Suprapubic skin (tissue), 4 donors: ENCODE results near the gene CRYM.

Experiments used
- CTCF ChIP-seq, 2 donors: fragments of 200-600 bp in 1 of 2; fragments of 450-650 bp in 1 of 2; sonication (generic) in 1 of 2; IDR thresholded peaks; one replicate each; pipeline ENCODE4 v1.5.1; 2016 to 2019; ENCODE audit warnings: antibody characterized with exemption in 2 of 2, mild to moderate bottlenecking in 1 of 2, moderate library complexity in 1 of 2
- EP300 ChIP-seq: sonication (generic); formaldehyde crosslinking; IDR thresholded peaks from one replicate; pipeline ENCODE4 v1.6.1; 2017; ENCODE audit warnings: antibody characterized with exemption
- POLR2A ChIP-seq, 2 donors: fragments of 450-650 bp; IDR thresholded peaks; one replicate each; pipeline ENCODE4 v1.6.1; 2017; ENCODE audit warnings: antibody characterized with exemption in 2 of 2, mild to moderate bottlenecking in 2 of 2, moderate library complexity in 2 of 2
- POLR2AphosphoS5 ChIP-seq, 3 donors: sonication (generic); formaldehyde crosslinking; IDR thresholded peaks; one replicate each; pipeline ENCODE4 v1.6.1; 2017; ENCODE audit warnings: antibody characterized with exemption in 3 of 3

DNA sequence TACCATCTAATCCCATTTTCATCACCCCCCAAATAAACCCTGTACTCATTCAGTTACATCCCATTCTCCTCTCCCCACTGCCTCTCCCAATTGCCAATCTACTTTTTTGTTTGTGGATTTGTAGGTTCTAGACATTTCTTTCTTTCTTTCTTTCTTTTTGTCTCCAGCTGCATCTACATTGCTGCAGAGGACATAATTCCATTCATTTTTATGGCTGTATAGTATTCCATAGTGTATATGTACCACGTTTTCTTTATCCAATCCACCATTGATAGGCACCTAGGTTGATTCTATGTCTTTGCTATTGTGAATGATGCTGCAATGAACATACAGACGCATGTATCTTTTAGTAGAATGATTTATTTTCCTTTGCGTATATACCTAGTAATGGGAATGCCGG lies 6.3 kb upstream of the CRYM start:
- TF ChIP-seq CTCF (IDR thresholded peaks at IDR 0.05): no peak
- no peak for TF ChIP-seq POLR2A (IDR thresholded peaks at IDR 0.05)
- TF ChIP-seq POLR2AphosphoS5 (IDR thresholded peaks at IDR 0.05): no peak
- no peak for TF ChIP-seq EP300
